Stimulated activated CD8-positive, alpha-beta memory T cell treated with anti-CD3 and anti-CD28 coated beads, Interleukin-15, amount 100 ng/mL, for 1 hour (primary cell): ENCODE results near the gene CTNNAL1.
"Not testable (repeated sequence)": the region's sequence is repeated elsewhere in the genome, so short reads cannot be mapped to it uniquely, and the experiment has no call there.

Source experiments
- DNase-seq: peaks from one replicate; pipeline ENCODE4 v3.0.0-alpha.2; 2020; ENCODE audit warnings: low read depth

Gene CTNNAL1

GRCh38 chr9:108994695-108995094 lies 18.6 kb downstream of the CTNNAL1 start:
- DNase-seq = no peak

- no peak for DNase-seq
These were observed 21.8 kb downstream of the CTNNAL1 start for GRCh38 chr9:108991479-108991878.

- no peak for DNase-seq
These were observed 29.4 kb downstream of the CTNNAL1 start for GRCh38 chr9:108983885-108984284.

- DNase-seq = no peak
These were observed 32.4 kb downstream of the CTNNAL1 start for GRCh38 chr9:108980893-108981292.

- no peak for DNase-seq
These were observed 35.1 kb downstream of the CTNNAL1 start for GRCh38 chr9:108978205-108978604.

- no peak for DNase-seq
These were observed 39.4 kb downstream of the CTNNAL1 start for GRCh38 chr9:108973895-108974294.

- no peak for DNase-seq
These were observed 40.6 kb downstream of the CTNNAL1 start for GRCh38 chr9:108972626-108973209.

- DNase-seq = no peak
These were observed 41.1 kb downstream of the CTNNAL1 start for GRCh38 chr9:108972186-108972585.

- not testable (repeated sequence) for DNase-seq
These were observed 41.9 kb downstream of the CTNNAL1 start for GRCh38 chr9:108971392-108971791.

- no peak for DNase-seq
These were observed 45.4 kb downstream of the CTNNAL1 start for GRCh38 chr9:108967916-108968315.

GRCh38 chr9:108963459-108964143 lies 49.7 kb downstream of the CTNNAL1 start:
- no peak for DNase-seq

GRCh38 chr9:108961151-108961550 lies 52.1 kb downstream of the CTNNAL1 start:
- no peak for DNase-seq

- no peak for DNase-seq
These were observed 53.0 kb downstream of the CTNNAL1 start for GRCh38 chr9:108960331-108960730.

- no peak for DNase-seq
These were observed 56.7 kb downstream of the CTNNAL1 start for GRCh38 chr9:108956631-108957026.

GRCh38 chr9:108956022-108956630 lies 57.2 kb downstream of the CTNNAL1 start:
- no peak for DNase-seq

GRCh38 chr9:108953983-108954574 lies 59.2 kb downstream of the CTNNAL1 start:
- DNase-seq = no peak

GRCh38 chr9:108951578-108951977 lies 61.7 kb downstream of the CTNNAL1 start:
- DNase-seq = no peak

GRCh38 chr9:108950168-108950567 lies 63.1 kb downstream of the CTNNAL1 start:
- no peak for DNase-seq

- no peak for DNase-seq
These were observed 73.3 kb downstream of the CTNNAL1 start for GRCh38 chr9:108939975-108940374.

- no peak for DNase-seq
These were observed 75.6 kb downstream of the CTNNAL1 start for GRCh38 chr9:108937561-108938305.

GRCh38 chr9:108934323-108934893 lies 78.9 kb downstream of the CTNNAL1 start, which contains the start of gene ABITRAM:
Gene ABITRAM (plus strand): TSS chr9:108934400. CDS start chr9:108934487, 87 bp downstream.
- DNase-seq = peak; percentile 50
